PC-3 (cell line): ENCODE measurements around the gene NINL. TPM values are rescaled to one million over a fixed set of nuclear protein-coding genes. Genes with fewer than 3 reads are reported as not detected.
A peak's percentile ranks its signal among the peaks of the same experiment; 100 is the strongest.

Source experiments
- ATAC-seq: fragments of 200-7000 bp; cut with Tn5 transposase; 2 replicates; pipeline ENCODE4 v1.9.1; 2020; ENCODE audit warnings: mild to moderate bottlenecking, moderate library complexity
- BruUV-seq: library from RNA; stranded (reverse); fragments of 400-500 nt; replicated peaks from 2 replicates; lab custom pipeline; 2021; lab: Mats Ljungman, UMichigan
- CTCF ChIA-PET: fragments of 300-600 bp; sonication (Branson Sonifier 250); formaldehyde crosslinking; loops from one replicate; lab custom pipeline; 2022; ENCODE audit warnings: antibody characterized with exemption; lab: Charles Lee
- POLR2A ChIA-PET: fragments of 300-600 bp; sonication (Branson Sonifier 250); formaldehyde crosslinking; loops from one replicate; lab custom pipeline; 2022; ENCODE audit warnings: antibody characterized with exemption; ENCODE audit not compliant: unreplicated experiment; lab: Charles Lee
- DNase-seq: peaks from one replicate; pipeline ENCODE4 v3.0.0-alpha.2; 2015
- H2AFZ ChIP-seq: fragments of 300-600 bp; sonication (generic); 2 replicates; pipeline ENCODE4 v1.6.0; 2016; ENCODE audit warnings: antibody characterized with exemption, low read length
- H3F3A ChIP-seq: fragments of 300-600 bp; sonication (generic); one replicate; pipeline ENCODE4 v1.6.0; 2017; ENCODE audit warnings: antibody characterized with exemption, low read length, control low read depth, mild to moderate bottlenecking; ENCODE audit not compliant: unreplicated experiment
- H3K27ac ChIP-seq: fragments of 300-600 bp; sonication (generic); 2 replicates; pipeline ENCODE4 v1.5.1; 2016; ENCODE audit warnings: mild to moderate bottlenecking, low read length
- H3K27me3 ChIP-seq: fragments of 300-600 bp; sonication (generic); 2 replicates; pipeline ENCODE4 v1.6.1; 2016; ENCODE audit warnings: low read length, mixed read lengths
- H3K36me3 ChIP-seq: fragments of 300-600 bp; sonication (generic); 2 replicates; pipeline ENCODE4 v1.6.1; 2016; ENCODE audit warnings: low read depth, mixed run types, low read length, mixed read lengths
- H3K4me1 ChIP-seq: fragments of 300-600 bp; sonication (generic); 2 replicates; pipeline ENCODE4 v1.5.1; 2016; ENCODE audit warnings: low read length; ENCODE audit not compliant: insufficient read depth
- H3K4me2 ChIP-seq: fragments of 300-600 bp; sonication (generic); 2 replicates; pipeline ENCODE4 v1.6.0; 2016; ENCODE audit warnings: low read length
- H3K4me3 ChIP-seq: fragments of 300-600 bp; sonication (generic); 2 replicates; pipeline ENCODE4 v1.5.1; 2016; ENCODE audit warnings: mild to moderate bottlenecking, low read length, mixed read lengths
- H3K79me2 ChIP-seq: fragments of 300-600 bp; sonication (generic); 2 replicates; pipeline ENCODE4 v1.6.1; 2017; ENCODE audit warnings: low read length, mixed read lengths
- H3K9ac ChIP-seq: fragments of 300-600 bp; sonication (generic); 2 replicates; pipeline ENCODE4 v1.6.0; 2016; ENCODE audit warnings: mild to moderate bottlenecking, low read length
- H3K9me2 ChIP-seq: fragments of 300-600 bp; sonication (generic); replicated peaks from 2 replicates; pipeline ENCODE4 v1.6.1; 2016; ENCODE audit warnings: mixed run types, low read length, mixed read lengths
- H3K9me3 ChIP-seq: fragments of 300-600 bp; sonication (generic); 2 replicates; pipeline ENCODE4 v1.6.1; 2016; ENCODE audit warnings: low read length, mixed read lengths
- H4K20me1 ChIP-seq: fragments of 300-600 bp; sonication (generic); 2 replicates; pipeline ENCODE4 v1.6.1; 2016; ENCODE audit warnings: low read length, mixed read lengths
- EZH2 ChIP-seq: fragments of 300-600 bp; sonication (generic); IDR thresholded peaks from one replicate; pipeline ENCODE4 v1.6.1; 2017; ENCODE audit warnings: antibody characterized with exemption, mild to moderate bottlenecking, low read length; ENCODE audit not compliant: unreplicated experiment
- EZH2phosphoT487 ChIP-seq: fragments of 300-600 bp; sonication (generic); IDR thresholded peaks from 2 replicates; pipeline ENCODE4 v1.6.1; 2018; ENCODE audit warnings: mild to moderate bottlenecking, antibody characterized with exemption, low read length, borderline replicate concordance
- intact Hi-C: fragments of 100-400 bp; cut with micrococcal nuclease; formaldehyde crosslinking; loops from 2 replicates; pipeline ENCODE4 v1.9.0; 2023
- total RNA-seq: library from RNA; depleted of rRNA; stranded (reverse); fragments of >200 nt; gene quantifications from 2 replicates; pipeline ENCODE4 v1.2.3, GENCODE V29; 2014
- TF ChIP-seq, protein P1 (sequence below): fragments of 300-600 bp; sonication (generic); conservative IDR thresholded peaks from 2 replicates; pipeline ENCODE4 v1.5.1; 2017; ENCODE audit warnings: antibody characterized with exemption, low read depth, mild to moderate bottlenecking, low read length

The NINL gene
- total RNA-seq, 1 experiment from 2014 or later: 6.5 TPM

DNA sequence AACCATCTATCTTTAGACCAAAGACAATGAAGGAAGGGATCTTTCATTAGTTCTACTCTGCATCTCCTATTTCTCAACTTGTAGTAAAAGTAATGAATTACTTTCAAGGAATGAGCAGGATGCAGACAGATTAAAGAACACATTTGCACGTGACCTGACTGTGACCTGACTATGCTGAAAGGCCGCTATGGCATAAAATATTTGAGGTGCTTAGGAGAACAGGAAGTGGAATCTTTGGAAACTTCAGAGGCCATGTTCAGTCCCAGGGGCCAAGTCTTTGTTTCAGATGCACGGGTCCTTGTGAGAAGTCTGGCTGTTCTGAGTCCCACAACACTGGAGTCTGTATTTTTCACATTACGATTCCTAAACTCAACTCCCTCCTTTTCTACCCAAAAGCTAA lies 41.0 kb downstream of the NINL start:
- no peaks in the 10 kb centered on the region for H3K9me3 ChIP-seq
- no peak for TF ChIP-seq EZH2phosphoT487
- TF ChIP-seq, protein P1, sequence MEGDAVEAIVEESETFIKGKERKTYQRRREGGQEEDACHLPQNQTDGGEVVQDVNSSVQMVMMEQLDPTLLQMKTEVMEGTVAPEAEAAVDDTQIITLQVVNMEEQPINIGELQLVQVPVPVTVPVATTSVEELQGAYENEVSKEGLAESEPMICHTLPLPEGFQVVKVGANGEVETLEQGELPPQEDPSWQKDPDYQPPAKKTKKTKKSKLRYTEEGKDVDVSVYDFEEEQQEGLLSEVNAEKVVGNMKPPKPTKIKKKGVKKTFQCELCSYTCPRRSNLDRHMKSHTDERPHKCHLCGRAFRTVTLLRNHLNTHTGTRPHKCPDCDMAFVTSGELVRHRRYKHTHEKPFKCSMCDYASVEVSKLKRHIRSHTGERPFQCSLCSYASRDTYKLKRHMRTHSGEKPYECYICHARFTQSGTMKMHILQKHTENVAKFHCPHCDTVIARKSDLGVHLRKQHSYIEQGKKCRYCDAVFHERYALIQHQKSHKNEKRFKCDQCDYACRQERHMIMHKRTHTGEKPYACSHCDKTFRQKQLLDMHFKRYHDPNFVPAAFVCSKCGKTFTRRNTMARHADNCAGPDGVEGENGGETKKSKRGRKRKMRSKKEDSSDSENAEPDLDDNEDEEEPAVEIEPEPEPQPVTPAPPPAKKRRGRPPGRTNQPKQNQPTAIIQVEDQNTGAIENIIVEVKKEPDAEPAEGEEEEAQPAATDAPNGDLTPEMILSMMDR: no peak
- no peak for TF ChIP-seq EZH2
- no peaks in the 10 kb centered on the region for H4K20me1 ChIP-seq
- H3K9ac ChIP-seq: no peak overlapping the region
- intact Hi-C loops: loop anchor here (5.0 kb wide), 1 partner anchor 72 kb away; no protein-coding TSS in a partner anchor
- H3K4me1 ChIP-seq: peaks cover 10% of the 10 kb centered on the region
- no peak overlapping the region for H3K4me3 ChIP-seq
- BruUV-seq: no TSS peak
- no peak overlapping the region for H3K27ac ChIP-seq
- no peaks in the 10 kb centered on the region for H3F3A ChIP-seq
- ATAC-seq (no peak), DNase-seq (no peak)
- ChIA-PET POLR2A (no interaction called here), CTCF (no interaction called here)
- no peaks in the 10 kb centered on the region for H3K36me3 ChIP-seq
- no peaks in the 10 kb centered on the region for H3K27me3 ChIP-seq
- no peaks in the 10 kb centered on the region for H3K9me2 ChIP-seq
- no peak overlapping the region for H2AFZ ChIP-seq
- no peak overlapping the region for H3K4me2 ChIP-seq
- H3K79me2 ChIP-seq: no peaks in the 10 kb centered on the region

DNA sequence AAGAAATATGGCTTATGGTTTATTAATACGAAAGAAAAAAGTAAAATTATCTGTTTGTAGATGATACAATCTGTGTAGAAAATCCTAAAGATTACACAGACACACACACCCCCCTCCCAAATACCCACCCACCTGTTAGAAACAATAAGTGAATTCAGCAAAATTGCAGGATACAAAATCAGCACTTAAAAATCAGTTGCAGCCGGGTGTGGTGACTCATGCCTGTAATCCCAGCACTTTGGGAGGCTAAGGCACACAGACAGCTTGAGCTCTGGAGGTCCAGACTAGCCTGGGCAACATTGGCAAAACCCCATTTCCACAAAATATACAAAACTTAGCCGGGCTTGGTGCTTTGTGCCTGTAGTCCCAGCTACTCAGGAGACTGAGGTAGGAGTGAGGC lies 42.3 kb downstream of the NINL start:
- no peak overlapping the region for H3K9ac ChIP-seq
- no peaks in the 10 kb centered on the region for H3K9me3 ChIP-seq
- H2AFZ ChIP-seq: no peak overlapping the region
- no peaks in the 10 kb centered on the region for H3K9me2 ChIP-seq
- 0 out of 2 replicates have a peak overlapping the region, but pooled peaks have one; percentile 15 for H3K4me2 ChIP-seq
- no peaks in the 10 kb centered on the region for H3K36me3 ChIP-seq
- no peaks in the 10 kb centered on the region for H3K27me3 ChIP-seq
- DNase-seq (peak; percentile 53), ATAC-seq (peak; percentile 76)
- CTCF ChIA-PET: interaction anchor here (0.7 kb wide), 1 partner anchor 73 kb away, joined by 7 read pairs; no protein-coding TSS in a partner anchor
- no peaks in the 10 kb centered on the region for H3K79me2 ChIP-seq
- POLR2A ChIA-PET: no interaction called here
- no TSS peak for BruUV-seq
- no peaks in the 10 kb centered on the region for H3F3A ChIP-seq
- intact Hi-C loops: loop anchor here (5.0 kb wide), 1 partner anchor 71 kb away; no protein-coding TSS in a partner anchor
- no peak overlapping the region for H3K27ac ChIP-seq
- H3K4me1 ChIP-seq: peaks cover 8% of the 10 kb centered on the region
- H4K20me1 ChIP-seq: no peaks in the 10 kb centered on the region
- no peak overlapping the region for H3K4me3 ChIP-seq
- TF ChIP-seq, protein P1: no peak
- TF ChIP-seq EZH2 (no peak), EZH2phosphoT487 (no peak)

DNA sequence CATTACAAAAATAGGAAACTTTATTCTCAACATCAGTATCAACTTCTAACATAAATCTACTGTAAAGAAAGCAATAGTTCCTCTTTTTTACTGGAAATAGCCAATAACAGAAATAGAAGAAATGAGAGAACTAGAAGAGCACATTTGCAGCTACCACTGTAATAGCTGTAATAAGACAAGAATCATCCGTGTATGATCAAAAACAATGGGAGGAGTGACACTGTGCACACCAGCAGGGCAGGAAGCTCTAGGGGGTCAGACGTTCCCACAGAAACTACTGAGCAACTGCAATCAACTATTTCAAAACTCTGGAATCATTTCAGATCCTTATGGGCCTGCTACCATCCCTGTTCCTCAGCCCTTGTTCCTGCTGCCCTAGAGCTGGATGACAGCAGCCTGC lies 43.7 kb downstream of the NINL start:
- H3K4me1 ChIP-seq: peaks cover 8% of the 10 kb centered on the region
- H3K4me3 ChIP-seq: no peak overlapping the region
- no peaks in the 10 kb centered on the region for H3F3A ChIP-seq
- DNase-seq (no peak), ATAC-seq (no peak)
- no peaks in the 10 kb centered on the region for H4K20me1 ChIP-seq
- H3K4me2 ChIP-seq: no peak overlapping the region
- no peaks in the 10 kb centered on the region for H3K27me3 ChIP-seq
- H3K27ac ChIP-seq: no peak overlapping the region
- no peaks in the 10 kb centered on the region for H3K36me3 ChIP-seq
- H3K79me2 ChIP-seq: no peaks in the 10 kb centered on the region
- TF ChIP-seq EZH2 (no peak), EZH2phosphoT487 (no peak)
- TF ChIP-seq, protein P1: no peak
- no peak overlapping the region for H2AFZ ChIP-seq
- no peak overlapping the region for H3K9ac ChIP-seq
- POLR2A ChIA-PET: interaction anchor here (0.5 kb wide), 1 partner anchor 77 kb away, joined by 7 read pairs; no protein-coding TSS in a partner anchor
- no TSS peak for BruUV-seq
- H3K9me3 ChIP-seq: no peaks in the 10 kb centered on the region
- CTCF ChIA-PET: interaction anchor here (0.5 kb wide), 1 partner anchor 43 kb away, joined by 3 read pairs; no protein-coding TSS in a partner anchor
- intact Hi-C loops: loop anchor here (5.0 kb wide), 1 partner anchor 69 kb away; no protein-coding TSS in a partner anchor
- no peaks in the 10 kb centered on the region for H3K9me2 ChIP-seq
